ENCODE results near the gene SLC8A3. TPM values are rescaled to one million over a fixed set of nuclear protein-coding genes. Genes with fewer than 3 reads are reported as not detected.

SLC8A3 gene
- total RNA-seq, 6 experiments from 2014 or later = not detected

GRCh38 chr14:70173569-70173968, 15.2 kb downstream of the SLC8A3 start:
- no peak for DNase-seq
- Mint-ChIP-seq H3K36me3 (ENCODE audit: low read depth) (no peaks in the 10 kb centered on the region), H3K4me1 (ENCODE audit: low read depth) (no peaks in the 10 kb centered on the region), H3K27ac (no peak overlapping the region), H3K4me3 (no peak overlapping the region), H3K9me3 (peaks cover 31% of the 10 kb centered on the region), H3K27me3 (ENCODE audit: insufficient read depth) (no peaks in the 10 kb centered on the region)
- no peak for TF ChIP-seq CTCF (IDR thresholded peaks at IDR 0.05)

GRCh38 chr14:70171726-70172125, 17.0 kb downstream of the SLC8A3 start:
- Mint-ChIP-seq H3K27me3 (ENCODE audit: insufficient read depth) (no peaks in the 10 kb centered on the region), H3K4me1 (ENCODE audit: low read depth) (no peaks in the 10 kb centered on the region), H3K36me3 (ENCODE audit: low read depth) (no peaks in the 10 kb centered on the region), H3K27ac (no peak overlapping the region), H3K9me3 (peaks cover 39% of the 10 kb centered on the region), H3K4me3 (no peak overlapping the region)
- no peak for TF ChIP-seq CTCF (IDR thresholded peaks at IDR 0.05)
- DNase-seq = no peak

- Mint-ChIP-seq H3K4me1 (ENCODE audit: low read depth) (no peaks in the 10 kb centered on the region), H3K36me3 (ENCODE audit: low read depth) (no peaks in the 10 kb centered on the region), H3K27ac (no peak overlapping the region), H3K4me3 (no peak overlapping the region), H3K27me3 (ENCODE audit: insufficient read depth) (no peaks in the 10 kb centered on the region), H3K9me3 (peaks cover 38% of the 10 kb centered on the region)
- DNase-seq = no peak
- no peak for TF ChIP-seq CTCF (IDR thresholded peaks at IDR 0.05)
Observed at GRCh38 chr14:70170976-70171375, 17.8 kb downstream of the SLC8A3 start.

- no peak for TF ChIP-seq CTCF (IDR thresholded peaks at IDR 0.05)
- Mint-ChIP-seq H3K9me3 (peaks cover 34% of the 10 kb centered on the region), H3K27ac (no peak overlapping the region), H3K4me1 (ENCODE audit: low read depth) (no peaks in the 10 kb centered on the region), H3K27me3 (ENCODE audit: insufficient read depth) (no peaks in the 10 kb centered on the region), H3K4me3 (no peak overlapping the region), H3K36me3 (ENCODE audit: low read depth) (no peaks in the 10 kb centered on the region)
- DNase-seq = no peak
Observed at GRCh38 chr14:70168406-70168805, 20.3 kb downstream of the SLC8A3 start.

- H3K27me3 Mint-ChIP-seq (ENCODE audit: insufficient read depth) = no peaks in the 10 kb centered on the region
- no peaks in the 10 kb centered on the region for H3K36me3 Mint-ChIP-seq (ENCODE audit: low read depth)
- no peak for DNase-seq
- H3K4me3 Mint-ChIP-seq = no peak overlapping the region
- H3K4me1 Mint-ChIP-seq (ENCODE audit: low read depth) = no peaks in the 10 kb centered on the region
- TF ChIP-seq CTCF (IDR thresholded peaks at IDR 0.05) = no peak
- peaks cover 34% of the 10 kb centered on the region for H3K9me3 Mint-ChIP-seq
- H3K27ac Mint-ChIP-seq = no peak overlapping the region
Observed at GRCh38 chr14:70166530-70167203, 22.1 kb downstream of the SLC8A3 start.
